Measurements from ENCODE around the gene DAB2IP.
A peak's percentile ranks its signal among the peaks of the same experiment; 100 is the strongest.
"Not testable (repeated sequence)": the region's sequence is repeated elsewhere in the genome, so short reads cannot be mapped to it uniquely, and the experiment has no call there.

The DAB2IP gene

GRCh38 chr9:121731919-121732318 lies 80.5 kb downstream of the DAB2IP start:
- DNase-seq, result no peak

GRCh38 chr9:121732389-121732788 lies 81.0 kb downstream of the DAB2IP start:
- no peak for DNase-seq

DNA sequence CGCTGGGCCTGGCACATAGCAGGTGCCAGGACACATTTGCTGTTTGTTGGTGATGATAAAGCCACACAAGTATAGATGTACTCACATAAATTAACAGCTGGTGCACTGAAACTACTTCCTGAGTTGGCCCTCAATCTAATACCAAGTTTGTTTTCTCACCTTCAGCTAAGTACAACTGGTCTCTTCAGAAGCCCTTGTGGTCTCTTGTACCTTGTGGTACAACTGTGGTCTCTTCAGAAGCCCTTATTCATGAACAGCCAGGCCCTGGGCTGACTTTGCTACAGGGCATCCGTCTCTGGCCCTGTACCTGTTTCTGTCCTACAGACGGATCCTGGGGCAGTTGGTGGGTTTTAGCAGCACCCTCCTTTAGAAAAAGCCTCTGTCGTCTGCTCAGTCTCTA lies 81.5 kb downstream of the DAB2IP start:
- no peak for DNase-seq

GRCh38 chr9:121734465-121734864 lies 83.0 kb downstream of the DAB2IP start:
- no peak for DNase-seq

DNA sequence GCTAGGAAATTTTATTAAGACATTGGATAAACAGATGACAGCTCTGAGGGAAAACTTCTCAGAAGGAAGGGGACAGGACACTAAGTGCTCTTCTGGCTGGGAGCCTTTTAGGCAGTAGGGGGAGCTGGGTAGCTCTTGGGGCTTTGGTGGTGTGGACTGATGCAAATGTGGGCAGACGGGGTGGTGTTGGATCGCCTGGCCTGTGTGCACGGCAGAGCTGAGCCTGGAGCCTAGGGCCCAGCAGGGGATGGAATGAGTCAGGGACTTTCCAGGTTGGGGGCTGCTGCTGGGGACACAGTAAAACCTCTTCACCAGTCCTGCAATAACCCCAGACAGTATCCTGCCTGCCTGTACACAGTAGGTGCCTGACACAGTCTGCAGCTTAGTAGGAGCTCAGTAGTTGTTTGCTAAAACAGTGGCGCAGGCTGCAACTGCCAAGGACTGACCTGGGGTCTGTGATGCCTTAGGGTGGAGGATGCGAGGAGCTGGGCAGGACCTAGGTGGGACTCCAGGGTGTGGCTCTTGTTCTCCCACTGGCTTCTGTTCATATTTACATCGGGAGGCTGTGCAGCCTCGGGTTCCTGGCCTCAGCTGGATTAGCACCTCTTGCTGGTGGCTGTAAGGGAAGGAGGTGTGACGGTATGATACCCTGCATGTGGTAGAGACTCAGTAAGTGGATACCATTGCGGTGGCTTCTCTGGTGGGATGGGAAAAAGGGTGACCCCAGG lies 83.8 kb downstream of the DAB2IP start:
- peak; percentile 83 for DNase-seq

- DNase-seq, result peak; percentile 68
Measured at GRCh38 chr9:121735793-121736770, 84.6 kb downstream of the DAB2IP start.

DNA sequence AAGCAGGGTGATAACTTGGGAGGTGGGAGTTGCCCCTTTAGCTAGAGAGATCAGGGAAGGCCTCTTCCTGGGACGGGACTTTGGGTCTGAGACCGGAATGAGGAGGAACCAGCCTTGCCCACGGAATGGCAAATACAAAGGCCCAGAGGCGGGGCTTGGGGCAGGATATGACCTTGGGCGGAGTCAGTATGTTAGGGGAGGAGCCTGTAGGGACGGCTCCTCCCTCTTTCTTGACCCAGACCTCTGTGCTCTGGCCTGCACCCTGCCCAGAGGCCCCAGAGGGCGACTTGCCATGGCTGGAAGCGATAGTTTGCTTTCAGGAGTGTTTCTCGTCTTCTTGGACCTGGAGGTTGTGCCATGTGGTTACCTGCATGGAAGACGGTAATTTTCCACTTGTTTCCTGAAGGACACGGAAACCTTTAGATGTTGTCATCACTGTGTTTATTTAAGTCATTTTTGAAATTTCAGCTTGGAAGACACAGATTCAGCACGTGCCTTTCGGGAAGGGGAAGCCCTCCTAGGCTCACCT lies 85.6 kb downstream of the DAB2IP start:
- DNase-seq, result peak; percentile 60

GRCh38 chr9:121737481-121737931 lies 86.1 kb downstream of the DAB2IP start:
- no peak for DNase-seq

DNA sequence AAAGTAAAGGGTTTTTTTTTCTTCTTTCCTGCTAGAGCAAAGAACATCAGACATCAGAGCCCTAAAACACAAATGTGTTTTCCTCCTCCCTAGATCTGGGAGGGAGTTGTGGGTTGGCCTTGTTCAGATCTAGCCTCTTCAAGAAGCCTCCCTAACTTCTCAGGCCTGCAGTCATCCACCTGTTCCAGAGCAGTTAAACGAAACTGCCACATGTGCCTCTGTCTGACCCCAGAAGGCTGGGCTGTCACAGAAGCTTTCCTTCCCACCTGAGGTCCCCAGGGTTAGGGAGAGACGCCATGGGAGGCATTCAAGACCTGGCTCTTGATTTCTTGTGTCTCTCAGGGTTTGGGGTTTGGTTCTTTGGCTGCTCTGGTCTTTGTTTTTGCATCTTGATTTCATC lies 87.0 kb downstream of the DAB2IP start:
- no peak for DNase-seq

GRCh38 chr9:121738968-121739367 lies 87.5 kb downstream of the DAB2IP start:
- no peak for DNase-seq

- DNase-seq, result no peak
Measured at GRCh38 chr9:121739971-121740370, 88.5 kb downstream of the DAB2IP start.

DNA sequence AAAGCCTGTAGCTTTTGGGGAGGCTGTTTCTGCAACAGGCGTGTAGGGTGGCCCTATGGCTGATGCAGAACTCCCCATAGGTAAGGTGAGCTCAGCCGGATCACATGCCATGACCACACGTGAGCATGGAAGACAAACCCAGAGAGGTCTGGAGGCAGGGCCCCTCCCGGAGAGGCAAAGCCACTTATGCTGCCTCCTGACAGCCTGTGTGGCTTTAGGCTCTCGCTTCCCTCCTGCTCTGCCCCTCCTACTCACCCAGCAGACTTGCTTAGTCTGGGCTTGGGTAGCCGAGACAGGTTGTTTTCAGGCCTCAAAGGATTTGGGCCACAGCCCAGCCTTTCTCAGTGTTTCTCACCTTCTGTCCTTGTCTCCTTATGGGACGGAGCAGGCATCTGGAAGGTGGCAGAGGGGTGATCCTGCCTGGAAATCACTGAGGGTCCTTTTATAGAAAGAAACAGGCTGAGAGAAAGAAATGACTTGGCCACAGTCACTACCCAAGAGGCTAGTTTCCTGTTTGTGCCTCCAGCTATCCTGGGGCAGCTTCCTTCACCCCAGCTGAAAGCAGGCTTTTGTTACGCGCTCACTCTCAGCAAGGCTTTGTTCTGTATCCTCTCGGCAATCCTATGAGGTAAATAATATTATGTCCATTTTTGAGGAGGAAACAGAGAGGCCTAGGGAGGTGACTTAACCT lies 89.9 kb downstream of the DAB2IP start:
- DNase-seq, result no peak

DNA sequence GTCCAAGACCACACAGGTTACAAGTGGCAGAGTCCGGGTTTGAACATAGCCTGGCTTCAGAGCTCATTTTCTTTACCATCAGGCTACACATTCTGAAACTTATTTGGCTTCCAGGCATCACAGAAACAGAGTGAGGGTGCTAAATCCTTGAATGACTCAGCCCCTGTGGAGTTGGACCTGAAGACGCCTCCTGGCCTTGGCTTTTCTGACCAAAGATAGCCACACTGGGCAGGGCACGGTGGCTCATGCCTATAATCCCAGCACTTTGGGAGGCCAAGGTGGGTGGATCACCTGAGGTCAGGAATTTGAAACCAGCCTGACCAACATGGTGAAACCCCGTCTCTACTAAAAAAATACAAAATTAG lies 90.5 kb downstream of the DAB2IP start:
- not testable (repeated sequence) for DNase-seq

DNA sequence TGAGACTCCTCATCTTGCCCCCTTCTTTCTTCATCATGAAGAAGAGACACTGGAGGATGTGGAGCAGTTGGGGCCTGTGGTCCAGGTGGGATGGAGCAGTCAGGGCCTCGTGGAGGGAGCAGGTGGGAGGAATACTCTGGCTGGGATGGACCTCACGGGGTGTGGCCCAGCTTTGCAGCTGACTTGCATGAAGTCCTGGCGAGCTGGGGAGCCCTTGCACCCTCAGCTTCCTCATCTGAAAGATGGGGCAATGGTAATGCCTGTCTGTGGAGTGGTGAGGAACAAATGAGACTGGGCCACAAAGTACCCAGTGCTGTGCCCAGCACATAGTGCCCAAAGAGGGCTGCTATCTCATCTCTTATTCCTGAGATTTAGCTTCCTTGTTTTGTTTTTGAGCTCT lies 91.5 kb downstream of the DAB2IP start:
- no peak for DNase-seq

- no peak for DNase-seq
Measured at GRCh38 chr9:121743441-121744001, 92.1 kb downstream of the DAB2IP start.

DNA sequence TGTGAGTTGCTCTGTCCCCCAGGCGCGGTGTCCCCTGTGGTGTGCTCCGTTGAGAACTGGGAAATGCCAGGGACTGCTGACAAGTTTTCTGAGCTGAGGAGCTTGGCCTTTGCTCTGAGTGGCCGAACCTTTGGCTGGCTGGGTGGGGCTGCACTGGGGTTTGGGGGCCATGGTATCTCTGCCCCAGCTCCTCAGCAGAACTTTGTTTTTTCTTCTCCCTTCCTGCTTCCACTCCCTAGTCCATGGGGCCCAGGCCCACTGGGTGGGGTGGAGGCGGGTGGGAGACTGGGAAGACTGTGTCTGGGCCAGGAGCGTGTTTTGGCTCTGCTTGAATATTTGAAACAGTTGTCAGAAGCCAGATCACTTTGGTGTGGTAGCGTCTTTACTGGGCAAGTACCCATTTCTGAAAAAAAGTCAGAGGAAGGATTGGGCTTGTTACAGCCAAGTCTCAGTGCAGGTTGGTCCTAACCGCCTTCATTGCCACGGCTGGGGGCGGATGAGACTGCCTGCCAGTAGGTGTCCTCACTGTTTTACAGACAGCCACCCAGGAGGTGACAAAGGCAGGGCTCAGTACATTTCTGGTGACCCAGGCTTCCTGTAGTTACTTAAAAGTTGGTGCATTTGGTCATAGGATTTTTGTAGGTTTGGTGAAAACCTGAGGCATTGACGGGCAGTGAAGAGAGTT lies 92.7 kb downstream of the DAB2IP start:
- peak; percentile 88 for DNase-seq

GRCh38 chr9:121744687-121745395 lies 93.4 kb downstream of the DAB2IP start:
- DNase-seq, result peak; percentile 70

DNA sequence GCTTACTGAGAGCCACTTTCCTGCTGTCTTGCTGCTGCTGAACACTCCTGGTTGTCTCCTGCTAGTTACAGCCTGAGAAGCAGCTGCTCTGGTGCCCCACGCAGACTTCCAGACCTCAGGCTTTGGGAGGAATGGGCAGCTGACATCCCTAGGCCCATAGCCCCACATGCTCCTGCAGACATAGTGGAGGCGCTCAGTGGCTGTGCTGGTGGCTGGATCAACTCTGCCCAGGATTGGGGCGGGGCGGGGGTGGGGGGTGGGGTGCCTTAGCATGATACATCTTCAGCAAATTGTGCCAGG lies 93.9 kb downstream of the DAB2IP start:
- DNase-seq, result no peak

GRCh38 chr9:121746411-121746810 lies 95.0 kb downstream of the DAB2IP start:
- DNase-seq, result no peak

GRCh38 chr9:121746866-121747265 lies 95.4 kb downstream of the DAB2IP start:
- no peak for DNase-seq

GRCh38 chr9:121748074-121748473 lies 96.6 kb downstream of the DAB2IP start:
- DNase-seq, result no peak
